ENCODE results near the gene USP24. TPM values are rescaled to one million over a fixed set of nuclear protein-coding genes. Genes with fewer than 3 reads are reported as not detected.

USP24 gene
- total RNA-seq (2022) (38.0 and 45.7 TPM in 2 replicates), Bru-seq, nascent RNA (percentile 90 among the genes with signal in this experiment), BruChase-seq, experiment 1, labeled RNA remaining after a 6-hour chase (percentile 88 among the genes with signal in this experiment), BruChase-seq, experiment 2, labeled RNA remaining after a 2-hour chase (percentile 87 among the genes with signal in this experiment)
- long read RNA-seq, full-length matches to known transcripts, result 8 of 31 reads
- long read RNA-seq, partial matches to known transcripts, result 15 of 31 reads
- long read RNA-seq, other reads (novel, unspliced or antisense), result 8 of 31 reads

GRCh38 chr1:55215194-55216021 lies at the start of gene USP24:
Gene USP24, minus strand, starts transcription at chr1:55215364. Its CDS starts 251 bp downstream, at chr1:55215113.
- peak; percentile 81 for DNase-seq (ENCODE audit: unreplicated experiment)
- CTCF ChIA-PET, result interaction anchor here (0.9 kb wide), 1 partner anchor 11 kb away, joined by 3 read pairs; no protein-coding TSS in a partner anchor

DNA sequence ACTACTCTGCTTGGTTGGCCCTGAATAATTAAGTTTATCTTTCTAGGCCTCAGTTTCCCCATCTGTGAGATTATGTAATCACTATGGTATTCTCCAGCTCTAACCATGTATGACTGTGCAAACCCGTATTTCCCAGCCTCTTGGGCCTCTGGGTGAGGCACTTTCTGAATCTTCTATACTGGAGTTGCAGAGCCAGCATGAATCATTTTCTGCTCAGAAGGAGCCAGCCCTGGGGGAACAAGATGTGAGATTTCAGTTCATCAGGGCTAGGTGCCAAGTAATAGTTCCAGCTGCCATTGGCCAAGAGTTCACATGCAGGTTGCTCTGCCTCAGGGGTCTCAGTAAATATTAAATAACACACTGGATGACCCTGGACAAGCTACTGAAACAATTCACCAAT lies 47.7 kb upstream of the USP24 start:
- DNase-seq (ENCODE audit: unreplicated experiment), result peak; percentile 86
- BruUV-seq (replicated peaks), result no TSS peak
- Mint-ChIP-seq H3K27ac (ENCODE audit: low read depth, unreplicated experiment) (peak overlapping the region; percentile 65), H3K9me3 (ENCODE audit: unreplicated experiment) (no peaks in the 10 kb centered on the region), H3K4me1 (ENCODE audit: insufficient read depth, unreplicated experiment) (peaks cover 13% of the 10 kb centered on the region), H3K27me3 (ENCODE audit: insufficient read depth, unreplicated experiment) (no peaks in the 10 kb centered on the region), H3K4me3 (ENCODE audit: unreplicated experiment) (no peak overlapping the region), H3K36me3 (ENCODE audit: insufficient read depth, unreplicated experiment) (no peaks in the 10 kb centered on the region)
- intact Hi-C loops (cut with micrococcal nuclease), result no loop called here
- no peak for TF ChIP-seq CTCF (IDR thresholded peaks at IDR 0.05; ENCODE audit: unreplicated experiment)
- ChIA-PET CTCF (interaction anchor here (0.6 to 3.0 kb wide), 6 partner anchors 15 to 93 kb away, joined by 3 to 16 read pairs (median 4); no protein-coding TSS in a partner anchor), POLR2A (interaction anchor here (0.7 to 1.3 kb wide), 5 partner anchors 13 to 48 kb away, joined by 3 to 4 read pairs (median 3); no protein-coding TSS in a partner anchor)

More at GRCh38 chr1:55215194-55216021, at the start of gene USP24:
- Mint-ChIP-seq H3K27me3 (ENCODE audit: insufficient read depth, unreplicated experiment) (no peaks in the 10 kb centered on the region), H3K4me1 (ENCODE audit: insufficient read depth, unreplicated experiment) (peaks cover 53% of the 10 kb centered on the region), H3K36me3 (ENCODE audit: insufficient read depth, unreplicated experiment) (peaks cover 6% of the 10 kb centered on the region), H3K9me3 (ENCODE audit: unreplicated experiment) (no peaks in the 10 kb centered on the region), H3K27ac (ENCODE audit: low read depth, unreplicated experiment) (peak within 1 kb of the TSS; percentile 96), H3K4me3 (ENCODE audit: unreplicated experiment) (peak within 1 kb of the TSS; percentile 85)
- POLR2A ChIA-PET, result interaction anchor here (0.6 to 4.7 kb wide), 12 partner anchors 9 to 47 kb away, joined by 3 to 26 read pairs (median 4); no protein-coding TSS in a partner anchor
- no TSS peak for BruUV-seq (replicated peaks)
- intact Hi-C loops (cut with micrococcal nuclease), result loop anchor here (2.0 kb wide), 1 partner anchor 61 kb away; no protein-coding TSS in a partner anchor
- no peak for TF ChIP-seq CTCF (IDR thresholded peaks at IDR 0.05; ENCODE audit: unreplicated experiment)

DNA sequence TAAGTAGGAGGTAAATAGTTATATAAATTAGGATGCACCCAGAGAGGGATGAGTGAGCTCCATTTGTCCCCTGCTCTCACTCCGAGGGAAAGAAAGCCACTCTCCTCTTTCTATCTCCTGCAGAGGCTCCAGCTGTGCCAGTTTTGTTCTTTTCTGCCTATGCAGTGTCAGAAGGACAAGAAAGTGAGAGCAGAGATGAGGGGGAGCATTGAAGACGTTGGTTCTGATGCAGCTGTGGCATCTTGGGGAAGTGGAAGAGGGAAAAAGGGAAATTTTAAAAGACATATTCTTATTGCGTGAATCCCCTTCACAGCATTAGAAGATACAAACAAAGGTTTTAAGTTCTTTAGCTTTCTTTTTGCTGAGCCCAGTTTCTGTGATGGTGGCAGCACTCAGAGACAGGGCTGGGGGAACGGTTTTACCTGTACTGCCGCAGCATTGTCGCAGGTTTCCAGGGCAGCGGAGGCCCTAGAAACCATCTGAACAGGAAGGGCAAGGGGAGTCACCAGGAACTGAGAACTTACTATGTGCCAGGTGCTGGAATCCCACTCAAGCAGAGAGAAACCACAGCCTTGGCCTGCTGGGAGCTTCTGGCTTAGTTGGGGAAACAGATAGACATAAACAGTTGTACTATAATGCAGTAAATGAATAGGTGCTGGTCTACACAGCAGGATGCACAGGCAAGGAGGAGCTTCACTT lies 44.9 kb upstream of the USP24 start:
- H3K4me1 Mint-ChIP-seq (ENCODE audit: insufficient read depth, unreplicated experiment), result peaks cover 13% of the 10 kb centered on the region
- intact Hi-C loops (cut with micrococcal nuclease), result no loop called here
- no peaks in the 10 kb centered on the region for H3K27me3 Mint-ChIP-seq (ENCODE audit: insufficient read depth, unreplicated experiment)
- no peak for DNase-seq (ENCODE audit: unreplicated experiment)
- no peaks in the 10 kb centered on the region for H3K9me3 Mint-ChIP-seq (ENCODE audit: unreplicated experiment)
- H3K36me3 Mint-ChIP-seq (ENCODE audit: insufficient read depth, unreplicated experiment), result no peaks in the 10 kb centered on the region
- no peak for TF ChIP-seq CTCF (IDR thresholded peaks at IDR 0.05; ENCODE audit: unreplicated experiment)
- BruUV-seq (replicated peaks), result no TSS peak
- H3K4me3 Mint-ChIP-seq (ENCODE audit: unreplicated experiment), result no peak overlapping the region
- POLR2A ChIA-PET, result no interaction called here
- CTCF ChIA-PET, result interaction anchor here (0.6 to 1.6 kb wide), 3 partner anchors 14 to 20 kb away, joined by 4 to 7 read pairs (median 5); no protein-coding TSS in a partner anchor
- H3K27ac Mint-ChIP-seq (ENCODE audit: low read depth, unreplicated experiment), result no peak overlapping the region
